Measurements from ENCODE around the gene SMPDL3A. TPM values are rescaled to one million over a fixed set of nuclear protein-coding genes. Genes with fewer than 3 reads are reported as not detected.

SMPDL3A gene
- total RNA-seq, 1 experiment from 2014 or later, result 1.8 TPM

DNA sequence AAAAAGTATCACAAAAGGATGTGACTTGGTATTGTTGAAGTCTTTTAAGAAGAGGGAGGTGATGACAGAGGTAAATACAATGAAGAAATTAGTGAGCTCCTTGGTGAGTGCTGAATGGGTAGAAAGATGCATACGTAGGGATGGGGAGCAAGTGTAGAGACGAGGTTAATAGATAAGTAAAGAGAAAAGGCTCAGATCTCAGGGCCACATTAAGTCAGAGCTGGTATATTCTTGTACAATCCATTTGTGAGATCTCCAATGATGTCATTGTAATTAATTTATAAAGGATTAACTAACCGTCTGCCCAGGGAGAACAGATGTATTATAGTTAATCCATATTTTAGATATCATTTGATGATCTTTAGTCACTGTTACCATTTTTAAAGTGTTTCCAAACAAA lies 43.4 kb downstream of the SMPDL3A start:
- Histone ChIP-seq H3K4me3 (ENCODE audit: low read depth in 2 of 2, low read length in 2 of 2) (no peak overlapping the region), H3K4me1 (ENCODE audit: control insufficient read depth, insufficient read depth, low read length) (no peaks in the 10 kb centered on the region), H3K27me3 (ENCODE audit: control insufficient read depth, insufficient read depth, low read length) (peaks cover 7% of the 10 kb centered on the region; the same call in 1 of the 2 replicates), H3K9me3 (ENCODE audit: control insufficient read depth, insufficient read depth, low read depth, low read length) (no peaks in the 10 kb centered on the region), H3K27ac (ENCODE audit: low read length) (no peak overlapping the region), H3K36me3 (ENCODE audit: control insufficient read depth, insufficient read depth, low read length) (no peaks in the 10 kb centered on the region)
- in situ Hi-C loops (cut with HindIII; ENCODE audit: low pct_unique_long_range_greater_than_20kb, low sequenced_read_pairs), result no loop called here
- POLR2A ChIA-PET, result interaction anchor here (0.6 kb wide), 1 partner anchor 193 kb away, joined by 3 read pairs; no protein-coding TSS in a partner anchor
- TF ChIP-seq, protein P1, sequence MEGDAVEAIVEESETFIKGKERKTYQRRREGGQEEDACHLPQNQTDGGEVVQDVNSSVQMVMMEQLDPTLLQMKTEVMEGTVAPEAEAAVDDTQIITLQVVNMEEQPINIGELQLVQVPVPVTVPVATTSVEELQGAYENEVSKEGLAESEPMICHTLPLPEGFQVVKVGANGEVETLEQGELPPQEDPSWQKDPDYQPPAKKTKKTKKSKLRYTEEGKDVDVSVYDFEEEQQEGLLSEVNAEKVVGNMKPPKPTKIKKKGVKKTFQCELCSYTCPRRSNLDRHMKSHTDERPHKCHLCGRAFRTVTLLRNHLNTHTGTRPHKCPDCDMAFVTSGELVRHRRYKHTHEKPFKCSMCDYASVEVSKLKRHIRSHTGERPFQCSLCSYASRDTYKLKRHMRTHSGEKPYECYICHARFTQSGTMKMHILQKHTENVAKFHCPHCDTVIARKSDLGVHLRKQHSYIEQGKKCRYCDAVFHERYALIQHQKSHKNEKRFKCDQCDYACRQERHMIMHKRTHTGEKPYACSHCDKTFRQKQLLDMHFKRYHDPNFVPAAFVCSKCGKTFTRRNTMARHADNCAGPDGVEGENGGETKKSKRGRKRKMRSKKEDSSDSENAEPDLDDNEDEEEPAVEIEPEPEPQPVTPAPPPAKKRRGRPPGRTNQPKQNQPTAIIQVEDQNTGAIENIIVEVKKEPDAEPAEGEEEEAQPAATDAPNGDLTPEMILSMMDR (IDR thresholded peaks at IDR 0.05), result no peak
- no peak for TF ChIP-seq TCF7L2 (IDR thresholded peaks at IDR 0.05; ENCODE audit: low read depth, low read length)
- no peak for TF ChIP-seq POLR2AphosphoS5 (IDR thresholded peaks at IDR 0.05; ENCODE audit: low read depth, low read length)
- no peak for TF ChIP-seq SIN3A (IDR thresholded peaks at IDR 0.05; ENCODE audit: borderline replicate concordance, insufficient read depth, low read depth, low read length)
- TF ChIP-seq REST (IDR thresholded peaks at IDR 0.05; ENCODE audit: insufficient read depth in 1 of 2, low read depth in 2 of 2, low read length in 1 of 2), result no peak
- DNase-seq (ENCODE audit: low read depth, low spot score) (no peak), ATAC-seq (no peak)
- no TSS peak for BruUV-seq (replicated peaks)
- intact Hi-C loops (cut with micrococcal nuclease; ENCODE audit: unreplicated experiment), result no loop called here
- CTCF ChIA-PET, result no interaction called here

- ATAC-seq (no peak), DNase-seq (ENCODE audit: low read depth, low spot score) (no peak)
- H3K4me1 ChIP-seq (ENCODE audit: control insufficient read depth, insufficient read depth, low read length), result no peaks in the 10 kb centered on the region
- H3K9me3 ChIP-seq (ENCODE audit: control insufficient read depth, insufficient read depth, low read depth, low read length), result no peaks in the 10 kb centered on the region
- ChIA-PET POLR2A (no interaction called here), CTCF (no interaction called here)
- H3K27me3 ChIP-seq (ENCODE audit: control insufficient read depth, insufficient read depth, low read length), result peaks cover 7% of the 10 kb centered on the region; the same call in 1 of the 2 replicates
- H3K4me3 ChIP-seq (ENCODE audit: low read depth in 2 of 2, low read length in 2 of 2), result no peak overlapping the region
- intact Hi-C loops (cut with micrococcal nuclease; ENCODE audit: unreplicated experiment) (no loop called here), in situ Hi-C loops (cut with HindIII; ENCODE audit: low pct_unique_long_range_greater_than_20kb, low sequenced_read_pairs) (no loop called here)
- no TSS peak for BruUV-seq (replicated peaks)
- no peak overlapping the region for H3K27ac ChIP-seq (ENCODE audit: low read length)
- H3K36me3 ChIP-seq (ENCODE audit: control insufficient read depth, insufficient read depth, low read length), result no peaks in the 10 kb centered on the region
- TF ChIP-seq POLR2AphosphoS5 (IDR thresholded peaks at IDR 0.05; ENCODE audit: low read depth, low read length) (no peak), REST (IDR thresholded peaks at IDR 0.05; ENCODE audit: insufficient read depth in 1 of 2, low read depth in 2 of 2, low read length in 1 of 2) (no peak), TCF7L2 (IDR thresholded peaks at IDR 0.05; ENCODE audit: low read depth, low read length) (no peak), SIN3A (IDR thresholded peaks at IDR 0.05; ENCODE audit: borderline replicate concordance, insufficient read depth, low read depth, low read length) (no peak)
- TF ChIP-seq, protein P1 (IDR thresholded peaks at IDR 0.05), result no peak
Measured at GRCh38 chr6:122833021-122833491, 44.0 kb downstream of the SMPDL3A start.

Measured in Panc1 (cell line).